Kidney epithelial cell (primary cell): ENCODE data around the gene TRPV2. TPM values are rescaled to one million over a fixed set of nuclear protein-coding genes. Genes with fewer than 3 reads are reported as not detected.

ENCODE experiments used
- DNase-seq: peaks from one replicate; pipeline ENCODE4 v3.0.0-alpha.2; 2010; ENCODE audit warnings: low read depth
- H3K27me3 ChIP-seq: 2 replicates; pipeline ENCODE4 v1.6.0; 2011; ENCODE audit warnings: low read length; ENCODE audit not compliant: control insufficient read depth, insufficient read depth
- H3K36me3 ChIP-seq: 2 replicates; pipeline ENCODE4 v1.5.1; 2011; ENCODE audit warnings: low read length; ENCODE audit not compliant: control insufficient read depth, insufficient read depth
- H3K4me3 ChIP-seq: 2 replicates; pipeline ENCODE4 v1.5.1; 2011; ENCODE audit warnings: low read depth, mild to moderate bottlenecking, control low read depth, low read length
- CTCF ChIP-seq: IDR thresholded peaks from 2 replicates; pipeline ENCODE4 v1.5.1; 2011; ENCODE audit warnings: mild to moderate bottlenecking, moderate library complexity, low read length, control low read depth, inconsistent platforms; ENCODE audit not compliant: insufficient read depth, poor library complexity, severe bottlenecking
- total RNA-seq: library from RNA; depleted of rRNA; stranded (reverse); fragments of >200 nt; gene quantifications from 2 replicates; pipeline ENCODE4 v1.2.3, GENCODE V29; 2015

Gene TRPV2
- total RNA-seq, 1 donor from 2014 or later: 3.8 TPM

DNA sequence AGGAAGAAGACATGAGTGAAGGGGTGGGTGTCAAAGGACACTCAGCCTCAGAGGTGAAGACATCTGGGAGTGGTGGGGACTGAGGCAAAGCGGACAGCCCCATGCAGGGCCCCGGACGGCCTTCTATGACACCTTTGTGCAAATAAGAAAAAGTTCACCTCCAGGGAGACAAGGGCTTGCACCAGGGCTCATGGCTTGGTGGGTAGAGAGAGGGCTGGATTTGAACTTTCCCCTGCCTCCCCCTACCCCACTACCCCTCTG, 46.2 kb downstream of the TRPV2 start:
- no peaks in the 10 kb centered on the region for H3K36me3 ChIP-seq
- no peak for DNase-seq
- no peaks in the 10 kb centered on the region for H3K27me3 ChIP-seq
- no peak overlapping the region for H3K4me3 ChIP-seq
- no peak for TF ChIP-seq CTCF

GRCh38 chr17:16462070-16462864, 46.9 kb downstream of the TRPV2 start:
- no peaks in the 10 kb centered on the region for H3K36me3 ChIP-seq
- no peaks in the 10 kb centered on the region for H3K27me3 ChIP-seq
- no peak overlapping the region for H3K4me3 ChIP-seq
- no peak for DNase-seq
- no peak for TF ChIP-seq CTCF

- peak; percentile 36 for TF ChIP-seq CTCF
- Histone ChIP-seq H3K36me3 (no peaks in the 10 kb centered on the region), H3K4me3 (no peak overlapping the region), H3K27me3 (no peaks in the 10 kb centered on the region)
- no peak for DNase-seq
These were observed 48.3 kb downstream of the TRPV2 start for GRCh38 chr17:16463358-16464302.

DNA sequence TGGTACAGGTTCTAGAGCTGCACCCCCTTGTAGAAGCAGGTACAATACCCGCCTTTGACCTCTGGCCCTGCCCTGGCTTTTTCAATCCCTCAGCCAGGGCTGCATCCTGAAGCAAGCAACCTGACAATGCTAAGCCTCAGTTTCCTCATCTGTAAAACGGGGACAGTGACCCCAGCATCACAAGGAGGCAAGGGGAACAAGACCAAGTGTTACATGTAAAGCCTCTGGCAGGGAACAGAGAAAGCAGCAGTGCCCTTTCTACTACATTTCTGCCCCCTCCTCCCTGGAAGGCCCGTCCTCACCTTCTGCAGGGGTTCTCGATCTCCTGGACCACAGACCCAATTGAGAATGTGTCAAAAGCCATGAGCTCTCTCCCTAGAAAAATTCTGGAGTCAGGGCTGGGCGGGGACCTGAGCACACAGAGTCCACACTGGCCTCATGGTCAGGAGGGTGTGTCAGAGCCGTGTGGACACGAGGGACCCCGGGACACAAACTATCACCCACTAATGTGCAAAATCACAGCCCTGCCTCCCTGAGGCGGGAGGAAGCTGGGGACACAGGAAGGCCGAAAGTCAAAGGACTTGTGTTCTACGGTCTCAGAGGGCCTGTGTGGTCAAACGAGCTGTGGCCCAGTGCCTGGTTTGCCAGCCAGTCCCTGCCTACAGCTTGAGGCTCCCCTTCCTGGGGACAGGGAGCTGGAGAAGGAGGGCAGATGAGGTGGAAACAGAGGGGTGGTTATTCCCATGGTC, 49.1 kb downstream of the TRPV2 start:
- H3K36me3 ChIP-seq: no peaks in the 10 kb centered on the region
- DNase-seq: no peak
- no peak overlapping the region for H3K4me3 ChIP-seq
- no peaks in the 10 kb centered on the region for H3K27me3 ChIP-seq
- TF ChIP-seq CTCF: no peak

GRCh38 chr17:16465052-16465312, 49.6 kb downstream of the TRPV2 start:
- Histone ChIP-seq H3K4me3 (no peak overlapping the region), H3K27me3 (peaks cover 2% of the 10 kb centered on the region), H3K36me3 (no peaks in the 10 kb centered on the region)
- no peak for TF ChIP-seq CTCF
- DNase-seq: no peak
